ENCODE measurements around the gene MTRR.

Gene MTRR

DNA sequence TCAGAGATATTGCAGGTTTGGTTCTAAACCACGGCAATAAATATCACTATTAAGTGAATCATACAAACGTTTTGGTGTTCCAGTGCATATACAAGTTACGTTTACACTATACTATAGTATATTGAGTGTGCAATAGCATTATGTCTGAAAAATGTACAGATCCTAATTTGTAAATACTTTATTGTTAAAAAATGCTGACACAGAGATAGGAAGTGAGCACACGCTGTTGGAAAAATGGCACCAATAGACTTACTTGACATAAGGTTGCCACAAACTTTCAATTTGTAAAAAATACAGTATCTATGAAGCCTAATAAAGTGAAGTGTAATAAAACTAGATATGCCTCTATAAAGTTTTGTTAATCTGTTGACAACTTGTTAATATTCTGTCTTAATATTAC, 34.0 kb upstream of the MTRR start:
- no peak for DNase-seq (ENCODE audit: low spot score)
- H3K4me3 ChIP-seq, result no peak overlapping the region
- H3K27ac ChIP-seq, result no peak overlapping the region
- TF ChIP-seq, protein P1, sequence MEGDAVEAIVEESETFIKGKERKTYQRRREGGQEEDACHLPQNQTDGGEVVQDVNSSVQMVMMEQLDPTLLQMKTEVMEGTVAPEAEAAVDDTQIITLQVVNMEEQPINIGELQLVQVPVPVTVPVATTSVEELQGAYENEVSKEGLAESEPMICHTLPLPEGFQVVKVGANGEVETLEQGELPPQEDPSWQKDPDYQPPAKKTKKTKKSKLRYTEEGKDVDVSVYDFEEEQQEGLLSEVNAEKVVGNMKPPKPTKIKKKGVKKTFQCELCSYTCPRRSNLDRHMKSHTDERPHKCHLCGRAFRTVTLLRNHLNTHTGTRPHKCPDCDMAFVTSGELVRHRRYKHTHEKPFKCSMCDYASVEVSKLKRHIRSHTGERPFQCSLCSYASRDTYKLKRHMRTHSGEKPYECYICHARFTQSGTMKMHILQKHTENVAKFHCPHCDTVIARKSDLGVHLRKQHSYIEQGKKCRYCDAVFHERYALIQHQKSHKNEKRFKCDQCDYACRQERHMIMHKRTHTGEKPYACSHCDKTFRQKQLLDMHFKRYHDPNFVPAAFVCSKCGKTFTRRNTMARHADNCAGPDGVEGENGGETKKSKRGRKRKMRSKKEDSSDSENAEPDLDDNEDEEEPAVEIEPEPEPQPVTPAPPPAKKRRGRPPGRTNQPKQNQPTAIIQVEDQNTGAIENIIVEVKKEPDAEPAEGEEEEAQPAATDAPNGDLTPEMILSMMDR (IDR thresholded peaks at IDR 0.05), result no peak

DNA sequence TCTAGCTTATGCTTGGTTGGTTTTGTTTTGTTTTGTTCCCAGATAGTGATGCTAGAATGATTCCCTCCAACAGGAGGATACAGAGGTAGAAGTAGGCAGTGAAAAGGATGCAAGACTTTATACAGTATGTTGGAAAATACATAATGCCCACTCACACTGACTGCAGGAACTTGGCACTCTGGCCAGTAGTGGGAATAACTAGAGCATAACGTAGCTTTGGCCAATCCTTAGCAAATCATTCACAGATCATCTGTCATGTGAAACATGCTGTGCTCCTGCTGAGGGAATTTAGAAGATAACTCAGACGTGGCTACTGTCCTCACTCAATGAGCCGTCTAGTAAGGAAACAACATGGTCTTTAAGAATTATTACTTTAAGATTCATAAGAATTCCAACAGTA, 31.5 kb upstream of the MTRR start:
- DNase-seq (ENCODE audit: low spot score), result no peak
- Histone ChIP-seq H3K27ac (no peak overlapping the region), H3K4me3 (no peak overlapping the region)
- TF ChIP-seq, protein P1 (IDR thresholded peaks at IDR 0.05), result no peak

DNA sequence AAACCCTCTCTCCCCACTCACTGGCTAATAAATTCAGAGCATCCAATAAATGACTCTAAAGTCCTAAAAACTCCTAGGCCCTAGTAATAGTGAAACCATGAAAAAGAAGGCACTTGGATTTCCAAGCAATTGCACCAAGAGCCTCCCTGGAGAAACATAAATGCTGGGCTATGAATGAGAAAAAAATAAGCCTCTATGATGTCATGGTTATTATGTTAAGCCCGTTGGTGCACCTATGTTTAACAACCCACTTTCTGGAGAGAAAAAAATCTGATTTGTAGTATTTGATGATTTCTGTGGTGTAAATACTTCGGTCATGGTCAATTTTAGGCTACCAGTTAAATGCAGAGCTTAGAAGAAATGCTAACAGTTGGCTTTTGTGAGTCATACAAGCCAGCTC, 26.4 kb upstream of the MTRR start:
- Histone ChIP-seq H3K4me3 (no peak overlapping the region), H3K27ac (no peak overlapping the region)
- no peak for DNase-seq (ENCODE audit: low spot score)
- TF ChIP-seq, protein P1 (IDR thresholded peaks at IDR 0.05), result no peak

DNA sequence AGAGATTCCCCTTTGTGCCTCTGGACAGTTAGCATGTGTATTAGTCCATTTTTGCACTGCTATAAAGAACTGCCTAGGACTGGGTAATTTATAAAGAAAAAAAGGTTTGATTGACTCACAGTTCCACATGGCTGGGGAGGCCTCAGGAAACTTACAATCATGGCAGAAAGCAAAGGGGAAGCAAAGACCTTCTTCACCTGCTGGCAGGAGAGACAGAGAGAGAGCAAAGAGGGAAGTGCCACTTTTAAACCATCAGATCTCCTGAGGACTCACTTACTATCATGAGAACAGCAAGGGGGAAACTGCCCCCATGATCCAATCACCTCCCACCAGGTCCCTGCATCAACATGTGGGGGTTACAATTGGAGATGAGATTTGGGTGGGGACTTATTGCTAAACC, 24.0 kb upstream of the MTRR start:
- no peak overlapping the region for H3K4me3 ChIP-seq
- TF ChIP-seq, protein P1 (IDR thresholded peaks at IDR 0.05), result no peak
- no peak for DNase-seq (ENCODE audit: low spot score)
- H3K27ac ChIP-seq, result no peak overlapping the region

DNA sequence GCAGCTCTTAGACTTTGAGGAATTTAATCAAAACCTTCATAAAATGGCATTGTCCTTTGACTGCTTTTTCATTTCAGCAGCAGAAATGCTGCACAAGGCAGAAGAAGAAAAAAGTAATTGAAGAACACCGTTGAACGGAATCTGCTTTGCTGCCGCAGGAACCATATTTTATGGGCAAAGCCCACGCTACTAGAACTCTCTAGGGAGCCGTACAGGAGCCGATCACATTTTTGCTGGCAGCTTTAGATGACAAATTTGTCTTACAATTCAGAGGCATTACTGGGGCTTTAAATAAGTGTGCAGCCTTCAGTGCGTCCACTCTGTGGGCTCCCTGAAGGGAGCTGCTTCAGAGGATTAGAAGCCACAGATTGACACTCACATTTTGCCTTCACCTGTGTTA, 23.4 kb upstream of the MTRR start:
- no peak for DNase-seq (ENCODE audit: low spot score)
- TF ChIP-seq, protein P1 (IDR thresholded peaks at IDR 0.05), result no peak
- no peak overlapping the region for H3K4me3 ChIP-seq
- no peak overlapping the region for H3K27ac ChIP-seq

DNA sequence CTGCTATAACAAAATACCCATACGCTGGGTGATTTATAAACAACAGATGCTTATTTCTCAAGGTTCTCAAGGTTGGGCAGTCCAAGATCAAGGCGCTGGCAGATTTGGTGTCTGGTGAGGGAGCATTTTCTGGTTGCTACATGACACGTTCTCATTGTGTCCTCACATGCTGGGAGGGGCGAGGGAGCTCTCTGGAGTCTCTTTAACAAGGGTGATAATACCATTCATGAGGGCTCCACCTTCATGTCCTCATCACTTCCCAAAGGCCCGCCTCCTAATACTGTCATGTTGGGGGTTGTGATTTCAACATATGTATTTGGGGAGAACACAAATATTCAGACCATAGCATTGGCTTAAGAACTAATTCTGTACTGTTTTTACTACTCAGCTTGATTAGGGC, 22.6 kb upstream of the MTRR start:
- H3K27ac ChIP-seq, result no peak overlapping the region
- no peak for DNase-seq (ENCODE audit: low spot score)
- no peak overlapping the region for H3K4me3 ChIP-seq
- TF ChIP-seq, protein P1 (IDR thresholded peaks at IDR 0.05), result no peak

DNA sequence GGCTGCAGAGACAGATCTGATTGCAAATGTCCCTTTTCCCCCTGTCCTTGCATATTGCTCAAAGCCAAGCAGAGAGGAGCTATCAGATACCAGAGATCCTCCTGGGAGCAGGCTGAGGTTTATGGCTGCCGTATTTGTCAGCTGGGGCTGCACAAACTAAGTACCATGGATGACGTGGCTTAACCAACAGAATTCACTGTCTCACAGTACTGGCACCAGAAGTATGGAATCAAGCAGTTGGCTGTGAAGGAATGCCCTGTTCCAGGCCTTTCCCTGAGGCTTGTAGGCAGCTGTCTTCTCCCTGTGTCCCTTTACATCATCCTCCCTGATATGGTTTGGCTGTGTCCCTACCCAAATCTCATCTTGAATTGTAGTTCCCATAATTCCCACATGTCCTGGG, 20.7 kb upstream of the MTRR start:
- no peak overlapping the region for H3K4me3 ChIP-seq
- DNase-seq (ENCODE audit: low spot score), result no peak
- TF ChIP-seq, protein P1 (IDR thresholded peaks at IDR 0.05), result no peak
- no peak overlapping the region for H3K27ac ChIP-seq
